Spleen (tissue), 11 donors: ENCODE results near the gene KIFC3. TPM values are rescaled to one million over a fixed set of nuclear protein-coding genes. Genes with fewer than 3 reads are reported as not detected.

ENCODE experiments used
- DNase-seq: peaks from one replicate; pipeline ENCODE4 v3.0.0-alpha.2; 2020
- H3K27ac ChIP-seq, 8 donors: fragments of 200-600 bp; sonication (generic) in 7 of 8; 1 replicate in 4 of 8; 2 replicates in 4 of 8; pipeline versions ENCODE4 v1.5.0 to v1.8.0; 2016 to 2021; ENCODE audit warnings: inconsistent platforms in 4 of 8, mild to moderate bottlenecking in 4 of 8, moderate library complexity in 1 of 8
- H3K27me3 ChIP-seq, 7 donors: fragments of 200-600 bp; sonication (generic) in 6 of 7; replicated peaks in 1 of 7; 1 replicate in 4 of 7; 2 replicates in 3 of 7; pipeline versions ENCODE4 v1.5.0 to v1.8.0; 2016 to 2021; ENCODE audit warnings: inconsistent platforms in 3 of 7, mild to moderate bottlenecking in 1 of 7
- H3K36me3 ChIP-seq, 6 donors: fragments of 200-600 bp; sonication (generic) in 5 of 6; 1 replicate in 4 of 6; 2 replicates in 2 of 6; pipeline versions ENCODE4 v1.5.0 to v1.8.0; 2016 to 2021; ENCODE audit warnings: inconsistent platforms in 2 of 6
- H3K4me1 ChIP-seq, 6 donors: fragments of 200-600 bp; sonication (generic) in 5 of 6; 1 replicate in 3 of 6; 2 replicates in 3 of 6; pipeline versions ENCODE4 v1.5.0 to v1.8.0; 2016 to 2021; ENCODE audit warnings: inconsistent platforms in 3 of 6
- H3K4me3 ChIP-seq, 8 donors: fragments of 200-600 bp; sonication (generic) in 7 of 8; 1 replicate in 4 of 8; 2 replicates in 4 of 8; pipeline versions ENCODE4 v1.5.0 to v1.8.0; 2016 to 2021; ENCODE audit warnings: inconsistent platforms in 4 of 8, mild to moderate bottlenecking in 4 of 8, moderate library complexity in 2 of 8
- H3K9me3 ChIP-seq, 8 donors: fragments of 200-600 bp; sonication (generic) in 7 of 8; 1 replicate in 4 of 8; 2 replicates in 4 of 8; pipeline versions ENCODE4 v1.5.0 to v1.8.0; 2016 to 2021; ENCODE audit warnings: inconsistent platforms in 4 of 8
- POLR2A ChIP-seq, 3 donors: fragments of 450-650 bp; IDR thresholded peaks; one replicate each; pipeline ENCODE4 v1.5.1; 2017; ENCODE audit warnings: antibody characterized with exemption in 3 of 3, mild to moderate bottlenecking in 1 of 3
- POLR2AphosphoS5 ChIP-seq, 3 donors: sonication (generic); formaldehyde crosslinking; IDR thresholded peaks; one replicate each; pipeline ENCODE4 v1.5.1; 2017; ENCODE audit warnings: antibody characterized with exemption in 3 of 3
- WGBS, 5 donors: extraction: QIAGEN DNeasy Blood & Tissue Kit in 3 of 5; methylation state at CpG; one replicate each; pipeline versions ENCODE4 v1.1.5 to v1.1.7; 2013 to 2018; 5-methylcytosine and 5-hydroxymethylcytosine counted together
- intact Hi-C: fragments of 100-400 bp; cut with DNase I; formaldehyde crosslinking; loops from one replicate; pipeline ENCODE4 v1.15.0; 2023; ENCODE audit warnings: low total_unique reads
- polyA plus RNA-seq, 3 donors: library from polyadenylated mRNA; stranded (reverse); fragments of 200-250 nt; gene quantifications; one replicate each; pipeline ENCODE4 v1.2.1, GENCODE V29; 2013
- total RNA-seq, 7 donors: library from RNA; depleted of rRNA in 3 of 7; stranded (reverse); fragments of >200 nt in 3 of 7; fragmentation: NEBNext Ultra II Directional in 4 of 7; extraction: Animal tissue kit (Norgen Biotek cat#: 25700) in 4 of 7; gene quantifications; one replicate each; pipeline versions ENCODE4 v1.1.0 to v1.2.1, GENCODE V29; 2016 to 2021
- TF ChIP-seq, protein P1 (sequence below), 11 experiments: fragments of 200-600 bp in 7 of 11; fragments of 450-650 bp in 4 of 11; sonication (generic) in 4 of 11; IDR thresholded peaks in 8 of 11; conservative IDR thresholded peaks in 3 of 11; 1 replicate in 7 of 11; 2 replicates in 4 of 11; pipeline versions ENCODE4 v1.4.0 to v1.8.0; 2016 to 2021; ENCODE audit warnings: antibody characterized with exemption in 11 of 11, inconsistent platforms in 4 of 11, mild to moderate bottlenecking in 1 of 11
- donor health status: healthy with polysubstance abuse.
- donor health status: DM: no; HTN: no; CAD: no; lungs with moderate emphysema.
- donor health status: DM: no; HTN: no; CAD: no.
- donor health status: Bipolar disorder and iron deficiency.
- donor health status: healthy.
- donor health status: DM: no; HTN: no; CAD: no.
- donor health status: DM: yes; HTN: yes; CAD: no.

KIFC3 gene
- total and polyA plus RNA-seq, 10 donors = 4.6 to 61.5 (median 42.6) TPM

DNA sequence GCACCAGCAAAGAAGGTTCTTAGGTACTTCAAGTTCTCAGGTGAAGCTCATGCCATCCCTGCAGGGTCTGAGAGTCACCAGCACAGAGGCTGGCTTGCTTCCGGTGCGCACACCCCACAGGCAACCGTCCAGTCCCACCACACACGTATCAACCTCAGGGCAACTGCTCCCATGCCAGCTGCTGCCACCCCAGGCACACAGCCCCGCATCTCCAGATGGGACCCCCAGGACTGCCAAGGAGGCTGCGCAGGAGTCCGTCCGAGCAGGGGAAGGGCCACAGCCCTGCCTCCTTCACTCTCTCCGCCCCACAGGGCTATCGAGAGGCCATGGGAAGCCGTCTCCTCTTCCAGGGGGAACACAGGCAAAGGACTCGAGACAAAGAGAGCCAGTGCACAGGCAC, 13.3 kb downstream of the KIFC3 start:
- no peak for DNase-seq
- H3K36me3 ChIP-seq = peaks cover 0 to 58% (median 0%) of the 10 kb centered on the region in 6 donors
- H3K4me1 ChIP-seq = peaks cover 0 to 49% (median 14%) of the 10 kb centered on the region in 6 donors
- no peak overlapping the region for H3K27ac ChIP-seq
- no peak overlapping the region for H3K4me3 ChIP-seq
- WGBS, 5 donors = 84 to 97% (median 91%) methylated on average over 8 to 12 of the region's 12 CpGs
- H3K27me3 ChIP-seq = no peaks in the 10 kb centered on the region
- TF ChIP-seq POLR2A (IDR thresholded peaks at IDR 0.05) (no peak), POLR2AphosphoS5 (IDR thresholded peaks at IDR 0.05) (no peak)
- H3K9me3 ChIP-seq = no peaks in the 10 kb centered on the region
- intact Hi-C loops = no loop called here

GRCh38 chr16:57788252-57788841, 13.9 kb downstream of the KIFC3 start:
- H3K36me3 ChIP-seq = peaks cover 0 to 59% (median 0%) of the 10 kb centered on the region in 6 donors
- H3K4me1 ChIP-seq = peaks cover 0 to 49% (median 14%) of the 10 kb centered on the region in 6 donors
- intact Hi-C loops = no loop called here
- H3K27ac ChIP-seq = no peak overlapping the region
- H3K4me3 ChIP-seq = no peak overlapping the region
- DNase-seq = no peak
- WGBS, 5 donors = 59 to 89% (median 80%) methylated on average over 12 to 17 of the region's 17 CpGs
- H3K9me3 ChIP-seq = no peaks in the 10 kb centered on the region
- no peaks in the 10 kb centered on the region for H3K27me3 ChIP-seq
- TF ChIP-seq, protein P1, sequence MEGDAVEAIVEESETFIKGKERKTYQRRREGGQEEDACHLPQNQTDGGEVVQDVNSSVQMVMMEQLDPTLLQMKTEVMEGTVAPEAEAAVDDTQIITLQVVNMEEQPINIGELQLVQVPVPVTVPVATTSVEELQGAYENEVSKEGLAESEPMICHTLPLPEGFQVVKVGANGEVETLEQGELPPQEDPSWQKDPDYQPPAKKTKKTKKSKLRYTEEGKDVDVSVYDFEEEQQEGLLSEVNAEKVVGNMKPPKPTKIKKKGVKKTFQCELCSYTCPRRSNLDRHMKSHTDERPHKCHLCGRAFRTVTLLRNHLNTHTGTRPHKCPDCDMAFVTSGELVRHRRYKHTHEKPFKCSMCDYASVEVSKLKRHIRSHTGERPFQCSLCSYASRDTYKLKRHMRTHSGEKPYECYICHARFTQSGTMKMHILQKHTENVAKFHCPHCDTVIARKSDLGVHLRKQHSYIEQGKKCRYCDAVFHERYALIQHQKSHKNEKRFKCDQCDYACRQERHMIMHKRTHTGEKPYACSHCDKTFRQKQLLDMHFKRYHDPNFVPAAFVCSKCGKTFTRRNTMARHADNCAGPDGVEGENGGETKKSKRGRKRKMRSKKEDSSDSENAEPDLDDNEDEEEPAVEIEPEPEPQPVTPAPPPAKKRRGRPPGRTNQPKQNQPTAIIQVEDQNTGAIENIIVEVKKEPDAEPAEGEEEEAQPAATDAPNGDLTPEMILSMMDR (IDR thresholded peaks at IDR 0.05 in 8 of 11, conservative IDR thresholded peaks at IDR 0.05 in 3 of 11) = no peak

- Histone ChIP-seq H3K27me3 (no peaks in the 10 kb centered on the region), H3K4me1 (peaks cover 0 to 49% (median 14%) of the 10 kb centered on the region in 6 donors), H3K9me3 (no peaks in the 10 kb centered on the region), H3K4me3 (no peak overlapping the region), H3K36me3 (peaks cover 0 to 54% (median 0%) of the 10 kb centered on the region in 6 donors), H3K27ac (peak overlapping the region in 1 of 8 donors; percentile 12)
- intact Hi-C loops = no loop called here
- DNase-seq = no peak
- WGBS, 5 donors = 70 to 86% (median 78%) methylated on average over 7 to 8 of the region's 8 CpGs
- no peak for TF ChIP-seq POLR2AphosphoS5 (IDR thresholded peaks at IDR 0.05)
- no peak for TF ChIP-seq POLR2A (IDR thresholded peaks at IDR 0.05)
- TF ChIP-seq, protein P1 (IDR thresholded peaks at IDR 0.05 in 8 of 11, conservative IDR thresholded peaks at IDR 0.05 in 3 of 11) = no peak
Measured at GRCh38 chr16:57787519-57787905, 14.8 kb downstream of the KIFC3 start.

DNA sequence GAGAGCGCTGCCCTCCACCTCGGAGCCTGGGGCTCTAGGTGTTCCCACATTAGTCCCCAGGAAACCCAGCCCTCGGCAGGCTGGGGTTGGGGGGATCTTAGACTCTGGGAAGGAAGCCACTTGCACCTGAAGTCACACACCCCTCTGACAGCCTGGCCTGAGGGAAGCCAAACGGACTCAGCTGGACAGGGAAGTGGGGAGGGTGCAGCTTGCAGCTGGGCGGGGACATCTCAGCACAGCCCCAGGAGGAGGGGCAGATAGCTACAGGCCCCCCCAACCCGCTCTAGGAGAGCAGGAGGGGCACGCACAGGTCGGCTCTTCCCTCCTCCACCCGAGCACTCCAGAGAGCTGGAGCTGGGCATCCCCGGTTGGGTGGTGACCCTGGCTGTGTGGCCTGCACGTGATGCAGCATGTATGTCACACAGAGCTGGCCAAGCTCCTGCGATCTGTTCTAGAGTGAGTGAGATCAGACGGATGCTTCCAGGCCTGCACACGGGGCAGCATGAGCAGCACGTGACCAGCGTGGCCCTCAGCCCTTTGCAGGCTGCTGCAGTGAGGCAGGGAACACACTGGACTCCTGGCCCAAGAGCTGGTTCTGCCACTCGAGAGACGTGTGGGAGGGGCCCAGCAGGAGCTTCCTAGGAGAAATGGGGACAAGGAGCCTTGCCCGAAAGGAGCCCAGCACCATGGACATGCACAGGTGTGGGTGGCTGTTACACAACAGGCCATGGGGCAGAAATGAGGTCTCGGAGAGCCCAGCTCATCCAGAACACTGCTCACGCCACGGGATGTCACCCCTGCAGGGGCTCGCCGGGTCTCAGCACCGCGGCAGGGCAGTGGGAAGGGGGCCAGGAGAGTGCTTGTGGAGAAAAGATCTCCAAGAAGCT, 15.4 kb downstream of the KIFC3 start:
- Histone ChIP-seq H3K36me3 (peaks cover 0 to 54% (median 0%) of the 10 kb centered on the region in 6 donors), H3K27me3 (no peaks in the 10 kb centered on the region), H3K9me3 (no peaks in the 10 kb centered on the region), H3K4me1 (peaks cover 0 to 43% (median 14%) of the 10 kb centered on the region in 6 donors), H3K27ac (peak overlapping the region in 2 of 8 donors; percentile 1 to 12), H3K4me3 (no peak overlapping the region)
- TF ChIP-seq POLR2A (IDR thresholded peaks at IDR 0.05) (no peak), POLR2AphosphoS5 (IDR thresholded peaks at IDR 0.05) (peak; percentile 47 to 56 (median 51))
- intact Hi-C loops = no loop called here
- 66 to 90% (median 82%) methylated on average over 18 to 26 of the region's 26 CpGs for WGBS, 5 donors
- no peak for DNase-seq

DNA sequence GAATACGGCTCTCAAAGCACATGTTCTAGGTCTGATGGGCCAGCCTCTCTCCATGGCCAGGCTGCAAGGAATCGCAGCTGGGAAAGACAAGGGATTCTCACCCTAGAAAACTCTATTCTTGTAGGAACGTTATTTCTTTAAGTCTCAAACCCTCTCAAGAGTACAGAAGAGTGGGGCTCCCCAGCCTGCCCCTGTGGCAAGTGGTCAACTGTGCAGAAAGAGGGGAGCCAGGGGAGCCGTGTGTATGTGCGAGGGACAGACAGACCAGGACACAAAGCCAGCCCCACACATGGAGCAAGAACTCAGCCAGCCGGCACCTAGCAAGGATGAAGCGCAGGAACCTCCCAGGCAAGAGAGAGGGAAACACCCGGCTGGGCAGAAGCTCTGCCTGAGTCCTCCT, 16.4 kb downstream of the KIFC3 start:
- DNase-seq = no peak
- H3K9me3 ChIP-seq = no peaks in the 10 kb centered on the region
- H3K27ac ChIP-seq = no peak overlapping the region
- TF ChIP-seq, protein P1 (IDR thresholded peaks at IDR 0.05 in 8 of 11, conservative IDR thresholded peaks at IDR 0.05 in 3 of 11) = no peak
- TF ChIP-seq POLR2AphosphoS5 (IDR thresholded peaks at IDR 0.05) (no peak), POLR2A (IDR thresholded peaks at IDR 0.05) (no peak)
- no peak overlapping the region for H3K4me3 ChIP-seq
- intact Hi-C loops = no loop called here
- H3K36me3 ChIP-seq = peaks cover 0 to 54% (median 0%) of the 10 kb centered on the region in 6 donors
- WGBS, 5 donors = 88 to 96% (median 92%) methylated on average over 8 of the region's 8 CpGs
- H3K4me1 ChIP-seq = peaks cover 0 to 33% (median 5%) of the 10 kb centered on the region in 6 donors
- H3K27me3 ChIP-seq = no peaks in the 10 kb centered on the region
